GM19324 (cell line): ENCODE data around the gene MT1F.
"Not testable (repeated sequence)": the region's sequence is repeated elsewhere in the genome, so short reads cannot be mapped to it uniquely, and the experiment has no call there.

Source experiments
- ATAC-seq: cut with Tn5 transposase; IDR thresholded peaks from one replicate; pipeline ENCODE4 v1.9.1; 2021; ENCODE audit warnings: mild to moderate bottlenecking, moderate library complexity; ENCODE audit not compliant: unreplicated experiment, low FRiP score

The MT1F gene

GRCh38 chr16:56641166-56641565, 16.6 kb upstream of the MT1F start:
- no peak for ATAC-seq

GRCh38 chr16:56643080-56643778, 14.5 kb upstream of the MT1F start:
- ATAC-seq: peak; percentile 83

- no peak for ATAC-seq
Measured at GRCh38 chr16:56643833-56644232, 13.9 kb upstream of the MT1F start.

- no peak for ATAC-seq
Measured at GRCh38 chr16:56645311-56645710, 12.4 kb upstream of the MT1F start.

GRCh38 chr16:56645838-56646237, 11.9 kb upstream of the MT1F start:
- ATAC-seq: no peak

GRCh38 chr16:56647641-56648431, 9.9 kb upstream of the MT1F start:
- ATAC-seq: no peak

- ATAC-seq: no peak
Measured at GRCh38 chr16:56649271-56649670, 8.5 kb upstream of the MT1F start.

GRCh38 chr16:56649820-56650219, 7.9 kb upstream of the MT1F start:
- no peak for ATAC-seq

- no peak for ATAC-seq
Measured at GRCh38 chr16:56651586-56651985, 6.2 kb upstream of the MT1F start, which contains the start of gene MT1B. Gene MT1B, plus strand, starts transcription at chr16:56651886. Its CDS starts 68 bp downstream, at chr16:56651954.

- ATAC-seq: no peak
Measured at GRCh38 chr16:56652600-56652999, 5.2 kb upstream of the MT1F start.

GRCh38 chr16:56653218-56653617, 4.5 kb upstream of the MT1F start:
- ATAC-seq: no peak

GRCh38 chr16:56658327-56658875, 642 bp downstream of the MT1F start:
- no peak for ATAC-seq

- ATAC-seq: no peak
Measured at GRCh38 chr16:56662357-56663354, 4.9 kb downstream of the MT1F start.

GRCh38 chr16:56664506-56664905, 6.7 kb downstream of the MT1F start:
- ATAC-seq: no peak

GRCh38 chr16:56665286-56666261, 7.8 kb downstream of the MT1F start:
- not testable (repeated sequence) for ATAC-seq

GRCh38 chr16:56667581-56668571, 10.1 kb downstream of the MT1F start, which contains the start of gene MT1G:
Gene MT1G, minus strand, starts transcription at chr16:56668065. Its CDS starts 72 bp downstream, at chr16:56667993.
- ATAC-seq: no peak

GRCh38 chr16:56669005-56669839, 11.5 kb downstream of the MT1F start, which contains the start of gene MT1H:
Gene MT1H, plus strand, starts transcription at chr16:56669814. Its CDS starts 71 bp downstream, at chr16:56669885.
- ATAC-seq: no peak
